Testis (tissue), 3 donors: ENCODE data around the gene HMGB2. TPM values are rescaled to one million over a fixed set of nuclear protein-coding genes. Genes with fewer than 3 reads are reported as not detected.

Source experiments
- DNase-seq: peaks from one replicate; pipeline ENCODE4 v3.0.0-alpha.2; 2019
- H3K27ac ChIP-seq, 2 donors: fragments of 200-600 bp; sonication (generic); one replicate each; pipeline ENCODE4 v1.5.1; 2019
- H3K27me3 ChIP-seq: fragments of 200-600 bp; sonication (generic); one replicate; pipeline ENCODE4 v1.5.1; 2019
- H3K36me3 ChIP-seq: fragments of 200-600 bp; sonication (generic); one replicate; pipeline ENCODE4 v1.5.1; 2017; ENCODE audit warnings: low read depth; ENCODE audit errors: missing control alignments
- H3K4me1 ChIP-seq: fragments of 200-600 bp; sonication (generic); one replicate; pipeline ENCODE4 v1.5.1; 2019
- H3K4me3 ChIP-seq, 2 donors: fragments of 200-600 bp; sonication (generic); one replicate each; pipeline ENCODE4 v1.5.1; 2017 to 2019
- H3K9me3 ChIP-seq: fragments of 200-600 bp; sonication (generic); one replicate; pipeline ENCODE4 v1.5.1; 2017
- POLR2A ChIP-seq: fragments of 450-650 bp; IDR thresholded peaks from one replicate; pipeline ENCODE4 v1.6.1; 2017; ENCODE audit warnings: antibody characterized with exemption, mild to moderate bottlenecking, moderate library complexity
- WGBS, 2 donors: methylation state at CpG; one replicate each; pipeline ENCODE4 v1.1.5; 2018; 5-methylcytosine and 5-hydroxymethylcytosine counted together
- intact Hi-C: fragments of 100-400 bp; cut with DNase I; formaldehyde crosslinking; loops from one replicate; pipeline ENCODE4 v1.15.1; 2023; ENCODE audit warnings: low total_unique reads
- polyA plus RNA-seq: library from polyadenylated mRNA; stranded (reverse); fragments of 350-450 nt; fragmentation: Illumina TruSeq; extraction: RNeasy Lipid Tissue Mini Kit (QIAGEN cat#74804); gene quantifications from one replicate; pipeline ENCODE4 v1.2.3, GENCODE V29; 2014; ENCODE audit warnings: low read depth, low replicate concordance; ENCODE audit not compliant: insufficient read depth
- total RNA-seq, 2 donors: library from RNA; depleted of rRNA; stranded (reverse); fragments of >200 nt; gene quantifications; one replicate each; pipeline ENCODE4 v1.2.3, GENCODE V29; 2016
- TF ChIP-seq, protein P1 (sequence below), 3 experiments: fragments of 450-650 bp in 2 of 3; fragments of 200-600 bp in 1 of 3; sonication (generic) in 1 of 3; IDR thresholded peaks; one replicate each; pipeline ENCODE4 v1.5.1; 2016 to 2019; ENCODE audit warnings: antibody characterized with exemption in 3 of 3, mild to moderate bottlenecking in 2 of 3, moderate library complexity in 1 of 3

The HMGB2 gene
- total and polyA plus RNA-seq, 3 donors from 2014 or later, result 80.1 to 235 (median 117) TPM

GRCh38 chr4:173370130-173370476 is 35.9 kb upstream of the HMGB2 start:
- Histone ChIP-seq H3K9me3 (no peaks in the 10 kb centered on the region), H3K36me3 (no peaks in the 10 kb centered on the region), H3K4me1 (no peaks in the 10 kb centered on the region), H3K27ac (peak overlapping the region; percentile 98), H3K4me3 (peak overlapping the region; percentile 84 to 92), H3K27me3 (no peaks in the 10 kb centered on the region)
- no peak for TF ChIP-seq POLR2A
- TF ChIP-seq, protein P1, sequence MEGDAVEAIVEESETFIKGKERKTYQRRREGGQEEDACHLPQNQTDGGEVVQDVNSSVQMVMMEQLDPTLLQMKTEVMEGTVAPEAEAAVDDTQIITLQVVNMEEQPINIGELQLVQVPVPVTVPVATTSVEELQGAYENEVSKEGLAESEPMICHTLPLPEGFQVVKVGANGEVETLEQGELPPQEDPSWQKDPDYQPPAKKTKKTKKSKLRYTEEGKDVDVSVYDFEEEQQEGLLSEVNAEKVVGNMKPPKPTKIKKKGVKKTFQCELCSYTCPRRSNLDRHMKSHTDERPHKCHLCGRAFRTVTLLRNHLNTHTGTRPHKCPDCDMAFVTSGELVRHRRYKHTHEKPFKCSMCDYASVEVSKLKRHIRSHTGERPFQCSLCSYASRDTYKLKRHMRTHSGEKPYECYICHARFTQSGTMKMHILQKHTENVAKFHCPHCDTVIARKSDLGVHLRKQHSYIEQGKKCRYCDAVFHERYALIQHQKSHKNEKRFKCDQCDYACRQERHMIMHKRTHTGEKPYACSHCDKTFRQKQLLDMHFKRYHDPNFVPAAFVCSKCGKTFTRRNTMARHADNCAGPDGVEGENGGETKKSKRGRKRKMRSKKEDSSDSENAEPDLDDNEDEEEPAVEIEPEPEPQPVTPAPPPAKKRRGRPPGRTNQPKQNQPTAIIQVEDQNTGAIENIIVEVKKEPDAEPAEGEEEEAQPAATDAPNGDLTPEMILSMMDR (IDR thresholded peaks at IDR 0.05), result no peak
- intact Hi-C loops, result loop anchor here (5.0 kb wide), 1 partner anchor 33 kb away; no protein-coding TSS in a partner anchor
- DNase-seq, result peak; percentile 63
- WGBS, 2 donors, result 0% methylated on average over 11 to 14 of the region's 14 CpGs

- no peaks in the 10 kb centered on the region for H3K27me3 ChIP-seq
- no peak for TF ChIP-seq POLR2A
- TF ChIP-seq, protein P1 (IDR thresholded peaks at IDR 0.05), result no peak
- no peak for DNase-seq
- no peak overlapping the region for H3K27ac ChIP-seq
- intact Hi-C loops, result no loop called here
- H3K4me1 ChIP-seq, result no peaks in the 10 kb centered on the region
- no peak overlapping the region for H3K4me3 ChIP-seq
- 54 to 57% methylated on average over 4 of the region's 4 CpGs for WGBS, 2 donors
- no peaks in the 10 kb centered on the region for H3K9me3 ChIP-seq
- no peaks in the 10 kb centered on the region for H3K36me3 ChIP-seq
Measured at GRCh38 chr4:173367946-173368345, 33.8 kb upstream of the HMGB2 start.

- no peaks in the 10 kb centered on the region for H3K27me3 ChIP-seq
- no peak for DNase-seq
- H3K9me3 ChIP-seq, result no peaks in the 10 kb centered on the region
- intact Hi-C loops, result no loop called here
- H3K4me1 ChIP-seq, result no peaks in the 10 kb centered on the region
- H3K36me3 ChIP-seq, result no peaks in the 10 kb centered on the region
- H3K4me3 ChIP-seq, result no peak overlapping the region
- TF ChIP-seq POLR2A, result no peak
- no peak overlapping the region for H3K27ac ChIP-seq
Measured at GRCh38 chr4:173367285-173367684, 33.1 kb upstream of the HMGB2 start.

- no peaks in the 10 kb centered on the region for H3K4me1 ChIP-seq
- no peaks in the 10 kb centered on the region for H3K9me3 ChIP-seq
- no peak overlapping the region for H3K27ac ChIP-seq
- DNase-seq, result no peak
- no peaks in the 10 kb centered on the region for H3K36me3 ChIP-seq
- no peak for TF ChIP-seq POLR2A
- TF ChIP-seq, protein P1 (IDR thresholded peaks at IDR 0.05), result no peak
- no peak overlapping the region for H3K4me3 ChIP-seq
- no peaks in the 10 kb centered on the region for H3K27me3 ChIP-seq
- intact Hi-C loops, result no loop called here
- 43 to 53% methylated on average over 2 of the region's 2 CpGs for WGBS, 2 donors
Measured at GRCh38 chr4:173365359-173365996, 31.3 kb upstream of the HMGB2 start.

GRCh38 chr4:173362666-173363065 is 28.5 kb upstream of the HMGB2 start:
- Histone ChIP-seq H3K4me1 (no peaks in the 10 kb centered on the region), H3K36me3 (no peaks in the 10 kb centered on the region), H3K4me3 (no peak overlapping the region), H3K9me3 (no peaks in the 10 kb centered on the region), H3K27ac (no peak overlapping the region), H3K27me3 (no peaks in the 10 kb centered on the region)
- DNase-seq, result no peak
- WGBS, 2 donors, result 92 to 94% methylated on average over 3 of the region's 3 CpGs
- intact Hi-C loops, result no loop called here
- TF ChIP-seq POLR2A, result no peak
- TF ChIP-seq, protein P1 (IDR thresholded peaks at IDR 0.05), result no peak
